Measurements from ENCODE around the gene CEP41.
"Not testable (repeated sequence)": the region's sequence is repeated elsewhere in the genome, so short reads cannot be mapped to it uniquely, and the experiment has no call there.

CEP41 gene

GRCh38 chr7:130458257-130458656 lies 17.4 kb upstream of the CEP41 start:
- DNase-seq = no peak

DNA sequence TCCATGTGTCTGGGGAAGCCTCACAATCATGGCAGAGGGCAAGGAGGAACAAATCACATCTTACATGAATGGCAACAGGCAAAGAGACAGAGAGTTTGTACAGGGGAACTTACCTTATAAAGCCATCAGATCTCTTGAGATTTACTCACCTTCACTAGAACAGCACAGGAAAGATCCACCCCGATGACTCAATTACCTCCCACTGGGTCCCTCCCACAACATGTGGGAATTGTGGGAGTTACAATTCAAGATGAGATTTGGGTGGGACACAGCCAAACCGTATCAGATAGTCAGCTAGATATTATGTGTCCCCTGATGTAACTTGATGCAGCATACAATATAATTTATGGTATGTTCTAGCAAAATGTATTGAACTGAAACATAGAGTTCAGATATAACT lies 14.1 kb upstream of the CEP41 start:
- DNase-seq = no peak

GRCh38 chr7:130452951-130453350 lies 12.1 kb upstream of the CEP41 start:
- DNase-seq = no peak

- DNase-seq = not testable (repeated sequence)
These were observed 10.5 kb upstream of the CEP41 start for GRCh38 chr7:130451344-130451743.

- DNase-seq = no peak
These were observed 5.4 kb upstream of the CEP41 start for GRCh38 chr7:130446259-130446658.

- DNase-seq = no peak
These were observed 4.1 kb upstream of the CEP41 start for GRCh38 chr7:130444751-130445407.

GRCh38 chr7:130444234-130444633 lies 3.4 kb upstream of the CEP41 start:
- no peak for DNase-seq

DNA sequence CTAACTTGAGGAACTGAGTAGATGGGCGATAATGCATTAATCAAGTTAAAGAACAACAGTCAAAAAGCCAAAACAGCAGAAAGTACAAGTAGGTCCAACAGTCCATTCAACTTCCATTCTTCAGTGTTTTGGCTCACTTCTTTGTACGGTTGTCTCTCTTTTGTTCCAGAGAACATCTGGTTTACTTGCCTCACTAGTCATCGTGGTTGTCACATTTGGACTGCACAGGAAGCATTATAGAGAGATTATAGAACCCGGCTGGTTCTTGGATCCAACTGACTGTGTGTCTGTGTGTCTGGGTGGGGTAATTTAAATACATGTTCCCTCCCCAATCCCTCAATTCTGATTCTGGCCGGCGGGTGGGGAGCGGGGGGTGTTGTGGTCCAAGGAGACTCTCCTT lies 1.8 kb upstream of the CEP41 start:
- no peak for DNase-seq

DNA sequence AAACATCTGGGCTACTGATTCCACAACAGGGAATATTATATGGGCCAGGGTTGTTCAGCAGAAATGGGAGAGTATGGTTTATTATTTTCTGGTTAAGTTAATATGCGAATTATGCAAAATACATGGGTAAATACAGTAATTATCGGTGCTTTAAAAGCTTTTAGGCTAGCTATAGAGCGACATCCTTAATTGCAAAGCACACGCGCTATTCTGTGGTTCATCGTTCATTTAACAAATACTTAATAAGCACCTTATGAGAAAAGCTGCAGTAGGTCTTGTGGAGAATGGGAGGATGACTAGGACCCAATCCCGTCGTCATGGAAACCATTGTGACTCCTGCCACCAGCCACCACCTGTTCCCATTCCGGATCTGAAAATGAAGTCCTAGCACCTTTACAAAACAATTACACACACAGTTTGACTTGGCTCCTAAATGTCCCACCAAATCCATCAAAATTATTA lies 623 bp upstream of the CEP41 start:
- no peak for DNase-seq

- DNase-seq = no peak
These were observed 4.6 kb downstream of the CEP41 start for GRCh38 chr7:130436253-130436652.

- no peak for DNase-seq
These were observed 5.4 kb downstream of the CEP41 start for GRCh38 chr7:130435311-130435854.

DNA sequence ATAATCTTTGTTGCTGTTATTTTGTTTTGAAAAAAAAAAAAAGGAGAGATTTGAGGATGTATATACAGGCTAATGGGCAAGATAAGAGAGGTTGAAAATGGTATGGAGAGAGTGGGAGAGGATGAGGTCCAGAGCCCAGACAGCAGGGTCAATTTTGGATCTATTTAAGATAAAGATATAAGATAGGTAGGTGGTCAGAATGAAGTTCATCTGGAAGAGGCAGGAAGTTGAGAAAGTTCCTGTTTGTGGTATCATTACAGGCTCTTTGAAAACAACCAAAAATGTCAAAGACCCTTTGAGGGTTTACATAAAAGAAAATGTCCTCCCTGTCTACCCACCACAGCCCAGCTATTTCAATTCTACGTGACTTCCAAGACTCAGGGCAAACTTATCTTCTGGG lies 7.5 kb downstream of the CEP41 start:
- no peak for DNase-seq

DNA sequence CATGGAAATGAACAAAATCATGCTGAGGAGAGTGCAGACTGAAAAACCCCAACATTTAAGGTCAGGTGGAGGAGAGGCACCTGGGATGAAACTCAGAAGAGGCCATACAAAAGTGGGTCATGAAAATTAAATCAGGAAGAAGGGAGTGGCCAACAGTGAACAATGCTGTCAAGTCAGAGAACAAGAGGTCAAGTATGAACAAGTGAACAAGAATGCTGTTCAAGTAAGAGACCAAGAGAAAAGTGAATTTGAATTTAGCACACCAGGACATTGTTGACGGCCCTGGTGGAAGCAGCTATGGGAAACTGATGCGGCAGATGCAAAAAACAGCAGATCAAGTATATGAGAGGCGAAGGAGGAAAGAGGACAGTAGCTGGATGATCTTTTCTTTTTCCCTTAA lies 7.9 kb downstream of the CEP41 start:
- no peak for DNase-seq

DNA sequence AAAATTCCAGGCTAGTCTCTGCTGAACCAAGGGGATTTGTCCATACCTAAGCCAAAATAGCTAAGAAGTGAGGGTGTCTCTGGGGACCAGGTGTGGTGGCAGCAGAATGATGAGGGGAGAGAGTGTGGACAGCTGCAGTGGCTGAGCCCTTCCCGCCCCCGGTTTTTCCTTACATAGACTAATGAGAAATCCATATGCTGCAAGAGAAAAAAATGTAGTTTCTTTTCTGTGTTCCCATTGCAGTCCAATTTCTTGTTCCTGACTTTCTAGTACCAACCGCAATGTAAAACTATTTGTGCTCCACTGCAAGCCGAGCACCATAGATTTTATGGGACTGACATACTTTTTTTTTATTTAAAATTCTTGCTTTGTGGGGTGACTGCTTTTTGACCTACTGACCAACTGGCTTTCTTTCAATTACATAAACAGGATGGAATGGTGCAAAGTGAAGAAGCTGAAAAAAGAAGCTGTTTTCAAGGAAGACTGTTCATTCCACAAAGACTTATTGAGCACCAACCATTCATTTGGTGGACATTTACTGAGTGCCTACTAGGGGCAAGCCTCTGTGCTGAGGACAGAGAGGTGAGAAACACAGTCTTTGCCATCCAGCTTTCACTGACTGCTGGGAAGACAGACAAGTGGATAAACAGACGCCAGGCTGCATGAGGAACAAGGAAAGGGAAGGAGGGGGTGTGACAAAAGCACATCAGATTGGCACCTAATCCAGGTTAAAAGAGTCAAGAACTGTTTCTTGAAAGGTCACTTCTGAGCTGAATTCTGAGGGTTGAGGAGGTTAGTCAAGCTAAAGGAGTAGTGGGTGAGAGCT lies 9.8 kb downstream of the CEP41 start:
- no peak for DNase-seq

DNA sequence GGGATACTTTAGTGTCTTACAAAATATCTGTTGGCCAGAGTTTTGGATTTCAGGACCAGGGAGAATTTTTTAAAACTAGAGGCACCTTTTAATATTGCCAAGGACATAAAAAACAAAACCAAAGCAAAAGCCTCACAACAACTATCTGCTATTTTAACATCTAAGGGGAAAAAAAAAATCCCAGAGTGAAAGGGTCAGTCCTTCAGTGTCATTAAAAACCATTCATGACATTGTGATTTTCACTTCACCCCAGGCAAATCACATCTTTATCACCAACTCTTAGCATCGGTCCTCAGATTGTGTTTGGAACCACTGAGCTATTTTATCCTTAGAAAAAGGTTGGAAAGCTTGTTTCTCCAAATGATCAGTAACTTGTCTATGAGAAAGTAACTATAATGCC lies 10.7 kb downstream of the CEP41 start:
- DNase-seq = no peak

- DNase-seq = no peak
These were observed 11.8 kb downstream of the CEP41 start for GRCh38 chr7:130429019-130429418.

- DNase-seq = no peak
These were observed 14.3 kb downstream of the CEP41 start for GRCh38 chr7:130426564-130426963.

DNA sequence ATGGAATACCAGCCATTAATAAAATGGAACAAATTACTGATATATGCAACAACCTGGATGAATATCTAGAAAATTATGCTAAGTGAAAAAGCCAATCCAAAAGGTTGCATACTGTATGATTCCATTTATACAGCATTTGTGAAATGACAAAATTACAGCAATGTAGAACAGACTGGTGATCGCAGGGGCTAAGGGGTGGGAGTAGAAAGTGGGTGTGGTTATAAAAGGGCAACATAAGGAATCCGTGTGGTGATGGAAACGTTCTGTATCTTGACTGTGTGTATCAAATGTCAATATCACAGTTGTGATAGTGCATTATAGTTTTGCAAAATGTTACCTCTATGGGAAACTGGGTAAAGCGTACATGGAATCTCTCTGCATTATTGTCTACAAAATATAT lies 15.0 kb downstream of the CEP41 start:
- DNase-seq = no peak

GRCh38 chr7:130423501-130424037 lies 17.2 kb downstream of the CEP41 start:
- DNase-seq = no peak

GRCh38 chr7:130421684-130422083 lies 19.1 kb downstream of the CEP41 start:
- DNase-seq = no peak

DNA sequence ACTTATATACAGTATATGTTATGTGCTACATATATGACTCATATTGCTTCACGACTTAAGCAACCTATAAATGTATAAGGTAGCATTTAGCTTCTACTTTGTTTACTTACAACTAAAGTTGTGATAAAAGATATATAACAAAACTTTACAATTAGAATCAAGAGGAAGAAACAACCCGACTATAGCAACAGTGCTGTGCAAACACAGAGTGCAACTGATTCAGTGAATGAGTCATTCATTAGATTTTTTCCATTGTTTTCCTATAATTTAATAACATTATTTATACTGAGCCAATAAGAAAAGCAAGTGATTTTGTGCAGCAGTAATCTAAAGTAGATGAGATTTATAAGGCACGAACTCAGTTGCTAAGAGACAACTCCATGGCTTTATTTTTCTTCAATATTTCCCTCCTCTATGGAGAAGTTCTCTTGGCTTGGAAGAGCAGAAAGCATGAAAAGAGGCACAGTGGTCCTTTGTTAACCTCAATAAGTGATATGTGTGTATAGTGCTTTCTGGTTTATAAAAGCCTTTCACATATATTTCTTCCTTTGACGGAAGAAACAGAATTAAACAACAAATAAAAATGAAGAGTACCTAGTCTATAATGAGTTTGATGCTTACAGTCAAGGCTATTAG lies 19.8 kb downstream of the CEP41 start:
- no peak for DNase-seq

DNA sequence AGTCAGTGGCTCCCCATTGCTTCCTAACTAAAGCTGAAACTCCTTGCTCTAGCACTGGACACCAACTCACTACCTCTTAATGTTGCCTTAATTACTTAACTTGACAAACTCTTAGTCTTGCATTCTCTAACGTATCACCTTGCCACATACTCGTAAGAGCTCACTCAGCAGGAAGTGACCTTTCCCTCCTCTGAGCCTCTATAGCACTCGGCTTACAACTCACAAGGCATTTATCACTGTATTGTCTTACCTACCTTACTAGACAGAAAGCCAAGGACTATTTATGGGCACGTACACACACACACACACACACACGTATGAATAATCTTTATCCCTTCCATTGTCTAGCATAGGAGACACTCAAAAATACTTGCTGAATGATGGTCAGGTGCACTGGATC lies 21.2 kb downstream of the CEP41 start:
- no peak for DNase-seq

GRCh38 chr7:130418306-130418705 lies 22.5 kb downstream of the CEP41 start:
- no peak for DNase-seq

Data from effector CD8-positive, alpha-beta T cell (primary cell).